ENCODE measurements around the gene ACP2.

Gene ACP2

GRCh38 chr11:47259232-47259977 is 10.8 kb upstream of the ACP2 start:
- DNase-seq (ENCODE audit: low read depth) = peak; percentile 31
- peak; percentile 67 for TF ChIP-seq CTCF (conservative IDR thresholded peaks at IDR 0.05; ENCODE audit: low read length)
- H3K4me3 ChIP-seq (ENCODE audit: low read length) = no peak overlapping the region

- DNase-seq (ENCODE audit: low read depth) = no peak
- TF ChIP-seq CTCF (conservative IDR thresholded peaks at IDR 0.05; ENCODE audit: low read length) = no peak
- H3K4me3 ChIP-seq (ENCODE audit: low read length) = peak overlapping the region; percentile 15; the same call in 1 of the 2 replicates
Measured at GRCh38 chr11:47258317-47258902, 9.8 kb upstream of the ACP2 start.

GRCh38 chr11:47257517-47258316 is 9.1 kb upstream of the ACP2 start, which contains the start of gene NR1H3:
TSS of gene NR1H3 (plus strand) at chr11:47257996. CDS start at chr11:47259217, 1,221 bp downstream.
- H3K4me3 ChIP-seq (ENCODE audit: low read length) = peak within 1 kb of the TSS; percentile 34
- peak; percentile 56 for DNase-seq (ENCODE audit: low read depth)
- TF ChIP-seq CTCF (conservative IDR thresholded peaks at IDR 0.05; ENCODE audit: low read length) = peak; percentile 60

GRCh38 chr11:47257177-47257516 is 8.5 kb upstream of the ACP2 start:
- no peak overlapping the region for H3K4me3 ChIP-seq (ENCODE audit: low read length)
- no peak for TF ChIP-seq CTCF (conservative IDR thresholded peaks at IDR 0.05; ENCODE audit: low read length)

GRCh38 chr11:47256374-47256773 is 7.8 kb upstream of the ACP2 start:
- no peak overlapping the region for H3K4me3 ChIP-seq (ENCODE audit: low read length)
- no peak for DNase-seq (ENCODE audit: low read depth)
- TF ChIP-seq CTCF (conservative IDR thresholded peaks at IDR 0.05; ENCODE audit: low read length) = no peak

More at GRCh38 chr11:47257177-47257516, 8.5 kb upstream of the ACP2 start:
- no peak for DNase-seq (ENCODE audit: low read depth)

- no peak for TF ChIP-seq CTCF (conservative IDR thresholded peaks at IDR 0.05; ENCODE audit: low read length)
- no peak overlapping the region for H3K4me3 ChIP-seq (ENCODE audit: low read length)
- no peak for DNase-seq (ENCODE audit: low read depth)
Measured at GRCh38 chr11:47254386-47254785, 5.8 kb upstream of the ACP2 start.
